Left cardiac atrium (tissue), 4 donors: ENCODE data around the gene AXDND1. TPM values are rescaled to one million over a fixed set of nuclear protein-coding genes. Genes with fewer than 3 reads are reported as not detected.

ENCODE experiments used
- ATAC-seq, 2 donors: fragments of 200-7000 bp; cut with Tn5 transposase; one replicate each; pipeline ENCODE4 v1.9.1; 2020; ENCODE audit warnings: mild to moderate bottlenecking in 2 of 2, moderate library complexity in 2 of 2
- DNase-seq: peaks from one replicate; pipeline ENCODE4 v3.0.0-alpha.2; 2020
- intact Hi-C, 2 donors: fragments of 100-400 bp; cut with DNase I; formaldehyde crosslinking; loops; one replicate each; pipeline versions ENCODE4 v1.14.1 to v1.15.1; 2022 to 2023
- total RNA-seq, 2 donors: library from RNA; stranded (reverse); fragmentation: NEBNext Ultra II Directional; extraction: Animal tissue kit (Norgen Biotek cat#: 25700); gene quantifications; one replicate each; pipeline ENCODE4 v1.2.1, GENCODE V29; 2021
- donor health status: DM: no; HTN: yes; CAD: no.
- donor health status: DM: no; HTN: yes; CAD: no; lungs with severe emphysema.
- donor health status: DM: yes; HTN: yes; CAD: no.
- donor health status: Dilated cardiomyopathy.

The AXDND1 gene
- total RNA-seq, 2 donors from 2014 or later, result 0.44 TPM; not detected in 1

DNA sequence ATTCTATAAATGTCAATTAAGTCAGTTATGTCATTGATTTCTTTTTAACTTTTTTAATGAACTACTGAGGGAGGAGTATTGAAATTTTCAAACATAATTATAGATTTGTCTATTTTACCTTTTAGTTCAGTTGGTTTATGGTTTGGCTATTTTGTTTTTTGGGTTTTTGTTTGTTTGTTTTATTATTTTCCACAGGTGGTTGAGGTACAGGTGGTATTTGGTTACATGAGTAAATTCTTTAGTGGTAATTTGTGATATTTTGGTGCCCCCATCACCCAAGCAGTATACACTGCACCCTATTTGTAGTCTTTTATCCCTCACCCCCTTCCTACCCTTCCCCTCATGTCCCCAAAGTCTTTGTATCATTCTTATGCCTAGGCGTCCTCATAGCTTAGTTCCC is 235.3 kb downstream of the AXDND1 start:
- DNase-seq (no peak), ATAC-seq (no peak)
- intact Hi-C loops, result no loop called here

Other genes starting within 250 kb of the AXDND1 start
- gene ABL2, start 136.3 kb upstream of the AXDND1 start, total RNA-seq, result 10 to 100 TPM; 10.7 to 13.9 TPM
- gene SOAT1, start 72.2 kb upstream of the AXDND1 start, total RNA-seq, result 10 to 100 TPM; 20.6 to 21.8 TPM
- gene NPHS2, start 210.0 kb downstream of the AXDND1 start, total RNA-seq, result not detected
- under 1 TPM in 1 of 2 donors, not detected in 1; 0.12 TPM for gene TDRD5, start 225.9 kb downstream of the AXDND1 start, total RNA-seq